IPS-20b (cell line): ENCODE data around the gene TRABD2B.

Experiments used
- H3K27ac ChIP-seq: one replicate; pipeline ENCODE4 v1.5.1; 2013; ENCODE audit warnings: low read length
- H3K27me3 ChIP-seq: 2 replicates; pipeline ENCODE4 v1.6.1; 2013; ENCODE audit warnings: mild to moderate bottlenecking, low read length, inconsistent platforms; ENCODE audit not compliant: insufficient read depth
- H3K36me3 ChIP-seq: 2 replicates; pipeline ENCODE4 v1.6.1; 2013; ENCODE audit warnings: low read depth, mild to moderate bottlenecking, inconsistent platforms, low read length, moderate library complexity; ENCODE audit not compliant: insufficient read depth
- H3K4me1 ChIP-seq: 2 replicates; pipeline ENCODE4 v1.6.1; 2013; ENCODE audit warnings: mild to moderate bottlenecking, control low read depth, inconsistent platforms, low read length, moderate library complexity; ENCODE audit not compliant: insufficient read depth
- H3K4me3 ChIP-seq: 2 replicates; pipeline ENCODE4 v1.5.1; 2013; ENCODE audit warnings: mild to moderate bottlenecking, low read length, inconsistent platforms
- H3K9ac ChIP-seq: 2 replicates; pipeline ENCODE4 v1.6.1; 2013; ENCODE audit warnings: low read depth, mild to moderate bottlenecking, inconsistent platforms, low read length, moderate library complexity
- H3K9me3 ChIP-seq: 2 replicates; pipeline ENCODE4 v1.6.1; 2013; ENCODE audit warnings: mild to moderate bottlenecking, low read depth, low read length, inconsistent platforms; ENCODE audit not compliant: insufficient read depth

Gene TRABD2B

GRCh38 chr1:47823040-47823808, 174.0 kb downstream of the TRABD2B start:
- no peak overlapping the region for H3K4me3 ChIP-seq
- H3K36me3 ChIP-seq: no peaks in the 10 kb centered on the region
- no peak overlapping the region for H3K27ac ChIP-seq
- H3K4me1 ChIP-seq: no peaks in the 10 kb centered on the region; the same call in 1 of the 2 replicates
- no peak overlapping the region for H3K9ac ChIP-seq
- no peaks in the 10 kb centered on the region for H3K9me3 ChIP-seq
- H3K27me3 ChIP-seq: no peaks in the 10 kb centered on the region

GRCh38 chr1:47821760-47822159, 175.4 kb downstream of the TRABD2B start:
- no peaks in the 10 kb centered on the region for H3K27me3 ChIP-seq
- no peaks in the 10 kb centered on the region for H3K4me1 ChIP-seq

GRCh38 chr1:47819574-47819888, 177.7 kb downstream of the TRABD2B start:
- H3K9ac ChIP-seq: no peak overlapping the region
- no peak overlapping the region for H3K4me3 ChIP-seq
- no peak overlapping the region for H3K27ac ChIP-seq
- H3K4me1 ChIP-seq: no peaks in the 10 kb centered on the region
- H3K36me3 ChIP-seq: no peaks in the 10 kb centered on the region
- no peaks in the 10 kb centered on the region for H3K9me3 ChIP-seq
- no peaks in the 10 kb centered on the region for H3K27me3 ChIP-seq

More at GRCh38 chr1:47821760-47822159, 175.4 kb downstream of the TRABD2B start:
- H3K4me3 ChIP-seq: no peak overlapping the region
- H3K9ac ChIP-seq: no peak overlapping the region
- no peaks in the 10 kb centered on the region for H3K36me3 ChIP-seq
- H3K27ac ChIP-seq: no peak overlapping the region
- no peaks in the 10 kb centered on the region for H3K9me3 ChIP-seq

GRCh38 chr1:47818682-47819573, 178.3 kb downstream of the TRABD2B start:
- H3K9me3 ChIP-seq: no peaks in the 10 kb centered on the region
- 0 out of 2 replicates have a peak, but pooled peaks cover 3% of the 10 kb centered on the region for H3K4me1 ChIP-seq
- H3K36me3 ChIP-seq: no peaks in the 10 kb centered on the region
- H3K27me3 ChIP-seq: no peaks in the 10 kb centered on the region
- H3K27ac ChIP-seq: no peak overlapping the region
- no peak overlapping the region for H3K4me3 ChIP-seq
- no peak overlapping the region for H3K9ac ChIP-seq

GRCh38 chr1:47817861-47818260, 179.3 kb downstream of the TRABD2B start:
- no peaks in the 10 kb centered on the region for H3K27me3 ChIP-seq
- no peak overlapping the region for H3K9ac ChIP-seq
- H3K4me1 ChIP-seq: peaks cover 9% of the 10 kb centered on the region; the same call in 1 of the 2 replicates
- no peak overlapping the region for H3K4me3 ChIP-seq
- H3K27ac ChIP-seq: no peak overlapping the region
- H3K9me3 ChIP-seq: no peaks in the 10 kb centered on the region
- no peaks in the 10 kb centered on the region for H3K36me3 ChIP-seq

GRCh38 chr1:47816325-47817071, 180.7 kb downstream of the TRABD2B start:
- Histone ChIP-seq H3K9ac (no peak overlapping the region), H3K27ac (no peak overlapping the region), H3K36me3 (no peaks in the 10 kb centered on the region), H3K9me3 (no peaks in the 10 kb centered on the region), H3K27me3 (no peaks in the 10 kb centered on the region), H3K4me3 (no peak overlapping the region), H3K4me1 (peaks cover 10% of the 10 kb centered on the region; the same call in 1 of the 2 replicates)

GRCh38 chr1:47814612-47815395, 182.4 kb downstream of the TRABD2B start:
- no peaks in the 10 kb centered on the region for H3K9me3 ChIP-seq
- H3K36me3 ChIP-seq: no peaks in the 10 kb centered on the region
- H3K9ac ChIP-seq: no peak overlapping the region
- H3K27me3 ChIP-seq: no peaks in the 10 kb centered on the region
- peaks cover 10% of the 10 kb centered on the region; the same call in 1 of the 2 replicates for H3K4me1 ChIP-seq
- no peak overlapping the region for H3K27ac ChIP-seq
- H3K4me3 ChIP-seq: no peak overlapping the region

GRCh38 chr1:47813970-47814369, 183.2 kb downstream of the TRABD2B start:
- Histone ChIP-seq H3K4me3 (no peak overlapping the region), H3K36me3 (no peaks in the 10 kb centered on the region), H3K27ac (no peak overlapping the region), H3K4me1 (peaks cover 10% of the 10 kb centered on the region; the same call in 1 of the 2 replicates), H3K9ac (no peak overlapping the region), H3K27me3 (no peaks in the 10 kb centered on the region), H3K9me3 (no peaks in the 10 kb centered on the region)

GRCh38 chr1:47812904-47813514, 184.2 kb downstream of the TRABD2B start:
- H3K27me3 ChIP-seq: no peaks in the 10 kb centered on the region
- H3K9me3 ChIP-seq: no peaks in the 10 kb centered on the region
- H3K4me1 ChIP-seq: peaks cover 10% of the 10 kb centered on the region; the same call in 1 of the 2 replicates
- no peak overlapping the region for H3K27ac ChIP-seq
- H3K9ac ChIP-seq: no peak overlapping the region
- H3K4me3 ChIP-seq: no peak overlapping the region
- H3K36me3 ChIP-seq: no peaks in the 10 kb centered on the region

GRCh38 chr1:47810964-47811682, 186.1 kb downstream of the TRABD2B start:
- H3K9ac ChIP-seq: no peak overlapping the region
- H3K27me3 ChIP-seq: no peaks in the 10 kb centered on the region
- no peaks in the 10 kb centered on the region for H3K9me3 ChIP-seq
- H3K36me3 ChIP-seq: no peaks in the 10 kb centered on the region
- H3K4me1 ChIP-seq: peaks cover 10% of the 10 kb centered on the region; the same call in 1 of the 2 replicates
- no peak overlapping the region for H3K4me3 ChIP-seq
- H3K27ac ChIP-seq: no peak overlapping the region
